Measurements from ENCODE around the gene DDAH2. TPM values are rescaled to one million over a fixed set of nuclear protein-coding genes. Genes with fewer than 3 reads are reported as not detected.
A peak's percentile ranks its signal among the peaks of the same experiment; 100 is the strongest.

DDAH2 gene
- total RNA-seq, 1 donor from 2014 or later = 194 TPM

- Mint-ChIP-seq H3K4me3 (peak overlapping the region; percentile 82), H3K36me3 (ENCODE audit: low read depth) (peaks cover under 1% of the 10 kb centered on the region), H3K4me1 (peaks cover 28% of the 10 kb centered on the region), H3K27me3 (ENCODE audit: low read depth) (peaks cover 14% of the 10 kb centered on the region), H3K27ac (ENCODE audit: unreplicated experiment) (no peak overlapping the region), H3K9me3 (no peaks in the 10 kb centered on the region)
- TF ChIP-seq CTCF (conservative IDR thresholded peaks at IDR 0.05) = no peak
- DNase-seq (ENCODE audit: low read depth, low spot score) = no peak
Observed at GRCh38 chr6:31681135-31681671, 47.9 kb downstream of the DDAH2 start.

GRCh38 chr6:31680226-31681134 lies 48.6 kb downstream of the DDAH2 start, which contains the start of gene LY6G5C:
TSS of gene LY6G5C (minus strand) at chr6:31681067. CDS start at chr6:31680373, 694 bp downstream.
- peaks cover 28% of the 10 kb centered on the region for H3K4me1 Mint-ChIP-seq
- no peaks in the 10 kb centered on the region for H3K36me3 Mint-ChIP-seq (ENCODE audit: low read depth)
- H3K4me3 Mint-ChIP-seq = peak within 1 kb of the TSS; percentile 82
- peaks cover 14% of the 10 kb centered on the region for H3K27me3 Mint-ChIP-seq (ENCODE audit: low read depth)
- no peaks in the 10 kb centered on the region for H3K9me3 Mint-ChIP-seq
- peak; percentile 73 for DNase-seq (ENCODE audit: low read depth, low spot score)
- TF ChIP-seq CTCF (conservative IDR thresholded peaks at IDR 0.05) = peak; percentile 81
- H3K27ac Mint-ChIP-seq (ENCODE audit: unreplicated experiment) = peak within 1 kb of the TSS; percentile 84

GRCh38 chr6:31677955-31678354 lies 51.1 kb downstream of the DDAH2 start:
- H3K9me3 Mint-ChIP-seq = no peaks in the 10 kb centered on the region
- no peaks in the 10 kb centered on the region for H3K36me3 Mint-ChIP-seq (ENCODE audit: low read depth)
- DNase-seq (ENCODE audit: low read depth, low spot score) = no peak
- no peak overlapping the region for H3K27ac Mint-ChIP-seq (ENCODE audit: unreplicated experiment)
- TF ChIP-seq CTCF (conservative IDR thresholded peaks at IDR 0.05) = no peak
- H3K4me1 Mint-ChIP-seq = peaks cover 20% of the 10 kb centered on the region
- peaks cover 14% of the 10 kb centered on the region for H3K27me3 Mint-ChIP-seq (ENCODE audit: low read depth)
- H3K4me3 Mint-ChIP-seq = no peak overlapping the region

Small RNA genes lying within 50 kb of the gene (microRNA-seq; reads per million reads assigned to microRNA genes)
- 8.3 reads per million, percentile 13 among the genes with 10 or more reads in this experiment for gene MIR4646

Other genes with a start within 250 kb of the DDAH2 start
- gene MICB, start 231.2 kb downstream of the DDAH2 start, total RNA-seq = 0.61 TPM in 1 of 2 replicates, not detected in the other
- not detected in 2 replicates for gene MCCD1, start 200.3 kb downstream of the DDAH2 start, total RNA-seq
- gene DDX39B, start 187.3 kb downstream of the DDAH2 start, total RNA-seq = 836 and 881 TPM in 2 replicates
- 3.3 and 5.1 TPM in 2 replicates for gene ATP6V1G2, start 182.7 kb downstream of the DDAH2 start, total RNA-seq
- gene NFKBIL1, start 181.7 kb downstream of the DDAH2 start, total RNA-seq = 25.7 and 28.6 TPM in 2 replicates
- 0.26 and 0.36 TPM in 2 replicates for gene LTA, start 157.0 kb downstream of the DDAH2 start, total RNA-seq
- gene TNF, start 153.7 kb downstream of the DDAH2 start, total RNA-seq = not detected in 2 replicates
- not detected in 2 replicates for gene LTB, start 146.9 kb downstream of the DDAH2 start, total RNA-seq
- gene LST1, start 143.0 kb downstream of the DDAH2 start, total RNA-seq = not detected in 2 replicates
- not detected in 2 replicates for gene NCR3, start 136.3 kb downstream of the DDAH2 start, total RNA-seq
- not detected in 2 replicates for gene AIF1, start 114.1 kb downstream of the DDAH2 start, total RNA-seq
- gene PRRC2A, start 108.6 kb downstream of the DDAH2 start, total RNA-seq = 347 and 356 TPM in 2 replicates
- gene BAG6, start 76.6 kb downstream of the DDAH2 start, total RNA-seq = 439 and 459 TPM in 2 replicates
- 3.8 and 4.2 TPM in 2 replicates for gene APOM, start 73.4 kb downstream of the DDAH2 start, total RNA-seq
- gene C6orf47, start 68.5 kb downstream of the DDAH2 start, total RNA-seq = 23.5 TPM in 2 replicates
- gene GPANK1, start 64.3 kb downstream of the DDAH2 start, total RNA-seq = 16.8 and 17.6 TPM in 2 replicates
- gene CSNK2B, start 63.2 kb downstream of the DDAH2 start, total RNA-seq = 185 and 188 TPM in 2 replicates
- gene LY6G5B, start 59.3 kb downstream of the DDAH2 start, total RNA-seq = 24.0 and 24.2 TPM in 2 replicates
- 9.1 and 11.0 TPM in 2 replicates for gene LY6G5C, start 48.2 kb downstream of the DDAH2 start, total RNA-seq
- 70.9 and 73.6 TPM in 2 replicates for gene ABHD16A, start 26.0 kb downstream of the DDAH2 start, total RNA-seq
- gene LY6G6F, start 22.4 kb downstream of the DDAH2 start, total RNA-seq = not detected in 2 replicates
- not detected in 2 replicates for gene LY6G6D, start 14.0 kb downstream of the DDAH2 start, total RNA-seq
- gene LY6G6C, start 7.6 kb downstream of the DDAH2 start, total RNA-seq = 1.2 TPM in 2 replicates
- not detected in 2 replicates for gene MPIG6B, start 5.9 kb downstream of the DDAH2 start, total RNA-seq
- 305 and 313 TPM in 2 replicates for gene CLIC1, start 7.2 kb upstream of the DDAH2 start, total RNA-seq
- 79.5 and 86.2 TPM in 2 replicates for gene MSH5, start 10.7 kb upstream of the DDAH2 start, total RNA-seq
- gene SAPCD1, start 33.4 kb upstream of the DDAH2 start, total RNA-seq = 21.3 and 25.1 TPM in 2 replicates
- gene VWA7, start 48.0 kb upstream of the DDAH2 start, total RNA-seq = 2.0 and 2.7 TPM in 2 replicates
- gene VARS1, start 66.5 kb upstream of the DDAH2 start, total RNA-seq = 162 and 163 TPM in 2 replicates
- 122 and 135 TPM in 2 replicates for gene LSM2, start 77.7 kb upstream of the DDAH2 start, total RNA-seq
- gene HSPA1L, start 86.0 kb upstream of the DDAH2 start, total RNA-seq = 1.5 and 1.8 TPM in 2 replicates
- gene HSPA1A, start 86.2 kb upstream of the DDAH2 start, total RNA-seq = 70.3 and 72.3 TPM in 2 replicates
- gene HSPA1B, start 98.4 kb upstream of the DDAH2 start, total RNA-seq = 78.5 and 82.5 TPM in 2 replicates
- 46.3 and 49.9 TPM in 2 replicates for gene NEU1, start 133.5 kb upstream of the DDAH2 start, total RNA-seq
- gene SLC44A4, start 149.7 kb upstream of the DDAH2 start, total RNA-seq = 0.32 and 0.84 TPM in 2 replicates
- 202 and 205 TPM in 2 replicates for gene EHMT2, start 168.4 kb upstream of the DDAH2 start, total RNA-seq
- 60.8 and 61.1 TPM in 2 replicates for gene ZBTB12, start 172.8 kb upstream of the DDAH2 start, total RNA-seq
- 0.35 and 1.2 TPM in 2 replicates for gene C2, start 198.4 kb upstream of the DDAH2 start, total RNA-seq
- gene CFB, start 216.8 kb upstream of the DDAH2 start, total RNA-seq = not detected in 2 replicates
- 86.1 and 88.4 TPM in 2 replicates for gene NELFE, start 229.7 kb upstream of the DDAH2 start, total RNA-seq
- gene SKIC2, start 229.9 kb upstream of the DDAH2 start, total RNA-seq = 77.9 and 88.7 TPM in 2 replicates
- gene DXO, start 242.8 kb upstream of the DDAH2 start, total RNA-seq = 23.8 and 26.6 TPM in 2 replicates